ENCODE results near the gene RPUSD1. TPM values are rescaled to one million over a fixed set of nuclear protein-coding genes. Genes with fewer than 3 reads are reported as not detected.

The RPUSD1 gene
- total RNA-seq, 1 experiment from 2014 or later, result 45.1 TPM

GRCh38 chr16:803754-804080 lies 15.5 kb upstream of the RPUSD1 start (continued):
- TF ChIP-seq PRDM15 (CRISPR knock-in tag; IDR thresholded peaks at IDR 0.05) (no peak), ATF3 (CRISPR knock-in tag; conservative IDR thresholded peaks at IDR 0.05) (no peak), SP1 (CRISPR knock-in tag; conservative IDR thresholded peaks at IDR 0.05) (no peak), ZNF425 (CRISPR knock-in tag; conservative IDR thresholded peaks at IDR 0.05) (no peak), USF1 (CRISPR knock-in tag; IDR thresholded peaks at IDR 0.05) (no peak), ZNF138 (CRISPR knock-in tag; conservative IDR thresholded peaks at IDR 0.05) (no peak), E2F4 (CRISPR knock-in tag; IDR thresholded peaks at IDR 0.05; ENCODE audit: borderline replicate concordance, low read depth) (no peak)
- TF ChIP-seq, protein P1, sequence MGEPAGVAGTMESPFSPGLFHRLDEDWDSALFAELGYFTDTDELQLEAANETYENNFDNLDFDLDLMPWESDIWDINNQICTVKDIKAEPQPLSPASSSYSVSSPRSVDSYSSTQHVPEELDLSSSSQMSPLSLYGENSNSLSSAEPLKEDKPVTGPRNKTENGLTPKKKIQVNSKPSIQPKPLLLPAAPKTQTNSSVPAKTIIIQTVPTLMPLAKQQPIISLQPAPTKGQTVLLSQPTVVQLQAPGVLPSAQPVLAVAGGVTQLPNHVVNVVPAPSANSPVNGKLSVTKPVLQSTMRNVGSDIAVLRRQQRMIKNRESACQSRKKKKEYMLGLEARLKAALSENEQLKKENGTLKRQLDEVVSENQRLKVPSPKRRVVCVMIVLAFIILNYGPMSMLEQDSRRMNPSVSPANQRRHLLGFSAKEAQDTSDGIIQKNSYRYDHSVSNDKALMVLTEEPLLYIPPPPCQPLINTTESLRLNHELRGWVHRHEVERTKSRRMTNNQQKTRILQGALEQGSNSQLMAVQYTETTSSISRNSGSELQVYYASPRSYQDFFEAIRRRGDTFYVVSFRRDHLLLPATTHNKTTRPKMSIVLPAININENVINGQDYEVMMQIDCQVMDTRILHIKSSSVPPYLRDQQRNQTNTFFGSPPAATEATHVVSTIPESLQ (CRISPR knock-in tag; IDR thresholded peaks at IDR 0.05), result no peak
- TF ChIP-seq, protein P2, sequence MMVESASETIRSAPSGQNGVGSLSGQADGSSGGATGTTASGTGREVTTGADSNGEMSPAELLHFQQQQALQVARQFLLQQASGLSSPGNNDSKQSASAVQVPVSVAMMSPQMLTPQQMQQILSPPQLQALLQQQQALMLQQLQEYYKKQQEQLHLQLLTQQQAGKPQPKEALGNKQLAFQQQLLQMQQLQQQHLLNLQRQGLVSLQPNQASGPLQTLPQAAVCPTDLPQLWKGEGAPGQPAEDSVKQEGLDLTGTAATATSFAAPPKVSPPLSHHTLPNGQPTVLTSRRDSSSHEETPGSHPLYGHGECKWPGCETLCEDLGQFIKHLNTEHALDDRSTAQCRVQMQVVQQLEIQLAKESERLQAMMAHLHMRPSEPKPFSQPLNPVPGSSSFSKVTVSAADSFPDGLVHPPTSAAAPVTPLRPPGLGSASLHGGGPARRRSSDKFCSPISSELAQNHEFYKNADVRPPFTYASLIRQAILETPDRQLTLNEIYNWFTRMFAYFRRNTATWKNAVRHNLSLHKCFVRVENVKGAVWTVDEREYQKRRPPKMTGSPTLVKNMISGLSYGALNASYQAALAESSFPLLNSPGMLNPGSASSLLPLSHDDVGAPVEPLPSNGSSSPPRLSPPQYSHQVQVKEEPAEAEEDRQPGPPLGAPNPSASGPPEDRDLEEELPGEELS (CRISPR knock-in tag; IDR thresholded peaks at IDR 0.05), result no peak

GRCh38 chr16:802914-803753 lies 15.0 kb upstream of the RPUSD1 start:
- Mint-ChIP-seq H3K27ac (no peak overlapping the region), H3K4me1 (peaks cover 4% of the 10 kb centered on the region), H3K4me3 (no peak overlapping the region), H3K9me3 (no peaks in the 10 kb centered on the region), H3K27me3 (ENCODE audit: low read depth) (peaks cover 42% of the 10 kb centered on the region), H3K36me3 (peaks cover 2% of the 10 kb centered on the region; the same call in 1 of the 2 replicates)
- POLR2A ChIA-PET, result interaction anchor here (0.6 to 1.5 kb wide), 3 partner anchors 15 to 138 kb away, joined by 3 to 4 read pairs (median 3); partner anchors contain the start of genes CHTF18 and RPUSD1
- no peak for ATAC-seq
- DNase-seq (ENCODE audit: low spot score), result no peak
- CTCF ChIA-PET, result interaction anchor here (1.8 kb wide), 1 partner anchor 18 kb away, joined by 6 read pairs; no protein-coding TSS in a partner anchor
- TF ChIP-seq ZNF317 (CRISPR knock-in tag; IDR thresholded peaks at IDR 0.05; ENCODE audit: borderline replicate concordance, low read depth) (no peak), AFF4 (CRISPR knock-in tag; IDR thresholded peaks at IDR 0.05; ENCODE audit: borderline replicate concordance) (no peak), ATF3 (CRISPR knock-in tag; conservative IDR thresholded peaks at IDR 0.05) (no peak)
